ENCODE data around the gene BCAT1.

The BCAT1 gene

DNA sequence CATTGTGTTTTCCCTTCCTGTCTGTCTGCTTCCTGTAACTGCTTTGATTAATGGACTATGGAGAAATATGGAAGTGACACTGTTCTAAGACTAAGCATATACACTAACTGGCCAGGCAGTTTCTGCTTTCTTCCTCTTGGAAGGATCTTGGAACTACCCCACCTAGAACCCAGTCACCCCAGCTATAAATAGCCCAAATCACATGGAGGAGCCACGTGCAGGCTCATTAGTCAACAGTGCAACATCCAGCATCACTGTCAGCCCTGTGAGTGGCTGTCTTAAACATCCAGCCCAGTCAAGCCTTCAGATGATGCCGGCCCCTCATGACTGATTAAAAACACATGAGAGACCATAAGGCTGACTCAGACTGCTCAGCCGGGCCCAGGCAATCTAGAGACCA is 39.2 kb downstream of the BCAT1 start:
- Histone ChIP-seq H3K9me2 (replicated peaks; ENCODE audit: insufficient read depth, low read length) (no peaks in the 10 kb centered on the region), H3K4me3 (ENCODE audit: insufficient read depth, low read length, poor library complexity, severe bottlenecking) (no peak overlapping the region), H2AFZ (ENCODE audit: low read depth, low read length, severe bottlenecking) (no peak overlapping the region), H3K27me3 (ENCODE audit: low read length) (no peaks in the 10 kb centered on the region), H3K9ac (ENCODE audit: low read length) (no peak overlapping the region), H4K20me1 (ENCODE audit: low read depth, low read length) (no peaks in the 10 kb centered on the region), H3F3A (ENCODE audit: insufficient read depth) (no peaks in the 10 kb centered on the region), H3K36me3 (ENCODE audit: low read length) (no peaks in the 10 kb centered on the region), H3K4me2 (ENCODE audit: low read depth, low read length, poor library complexity, severe bottlenecking) (no peak overlapping the region), H3K27ac (ENCODE audit: low read depth, low read length) (no peak overlapping the region), H3K9me3 (ENCODE audit: insufficient read depth, low read length) (no peaks in the 10 kb centered on the region), H3K79me2 (ENCODE audit: insufficient read depth, low read length) (peaks cover 28% of the 10 kb centered on the region; the same call in 1 of the 2 replicates)
- no peak for TF ChIP-seq EZH2phosphoT487 (conservative IDR thresholded peaks at IDR 0.05; ENCODE audit: low read length)
- TF ChIP-seq, protein P1, sequence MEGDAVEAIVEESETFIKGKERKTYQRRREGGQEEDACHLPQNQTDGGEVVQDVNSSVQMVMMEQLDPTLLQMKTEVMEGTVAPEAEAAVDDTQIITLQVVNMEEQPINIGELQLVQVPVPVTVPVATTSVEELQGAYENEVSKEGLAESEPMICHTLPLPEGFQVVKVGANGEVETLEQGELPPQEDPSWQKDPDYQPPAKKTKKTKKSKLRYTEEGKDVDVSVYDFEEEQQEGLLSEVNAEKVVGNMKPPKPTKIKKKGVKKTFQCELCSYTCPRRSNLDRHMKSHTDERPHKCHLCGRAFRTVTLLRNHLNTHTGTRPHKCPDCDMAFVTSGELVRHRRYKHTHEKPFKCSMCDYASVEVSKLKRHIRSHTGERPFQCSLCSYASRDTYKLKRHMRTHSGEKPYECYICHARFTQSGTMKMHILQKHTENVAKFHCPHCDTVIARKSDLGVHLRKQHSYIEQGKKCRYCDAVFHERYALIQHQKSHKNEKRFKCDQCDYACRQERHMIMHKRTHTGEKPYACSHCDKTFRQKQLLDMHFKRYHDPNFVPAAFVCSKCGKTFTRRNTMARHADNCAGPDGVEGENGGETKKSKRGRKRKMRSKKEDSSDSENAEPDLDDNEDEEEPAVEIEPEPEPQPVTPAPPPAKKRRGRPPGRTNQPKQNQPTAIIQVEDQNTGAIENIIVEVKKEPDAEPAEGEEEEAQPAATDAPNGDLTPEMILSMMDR (IDR thresholded peaks at IDR 0.05; ENCODE audit: insufficient read depth, low read length, poor library complexity, severe bottlenecking): no peak

DNA sequence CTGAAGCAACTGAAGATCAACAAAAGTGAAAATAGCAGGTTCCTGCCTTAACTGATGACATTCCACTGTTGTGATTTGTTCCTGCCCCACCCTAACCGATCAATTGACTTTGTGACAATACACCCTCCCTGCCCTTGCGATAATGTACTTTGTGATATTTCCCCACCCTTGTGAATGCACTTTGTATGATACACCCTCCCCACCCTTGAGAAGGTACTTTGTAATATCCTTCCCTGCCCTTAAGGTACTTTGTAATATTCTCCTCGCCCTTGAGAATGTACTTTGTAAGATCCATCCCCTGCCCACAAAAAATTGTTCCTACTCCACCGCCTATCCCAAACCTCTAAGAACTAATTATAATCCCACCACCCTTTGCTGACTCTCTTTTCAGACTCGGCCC is 41.4 kb downstream of the BCAT1 start:
- 0 out of 2 replicates have a peak, but pooled peaks cover 14% of the 10 kb centered on the region for H3K79me2 ChIP-seq (ENCODE audit: insufficient read depth, low read length)

DNA sequence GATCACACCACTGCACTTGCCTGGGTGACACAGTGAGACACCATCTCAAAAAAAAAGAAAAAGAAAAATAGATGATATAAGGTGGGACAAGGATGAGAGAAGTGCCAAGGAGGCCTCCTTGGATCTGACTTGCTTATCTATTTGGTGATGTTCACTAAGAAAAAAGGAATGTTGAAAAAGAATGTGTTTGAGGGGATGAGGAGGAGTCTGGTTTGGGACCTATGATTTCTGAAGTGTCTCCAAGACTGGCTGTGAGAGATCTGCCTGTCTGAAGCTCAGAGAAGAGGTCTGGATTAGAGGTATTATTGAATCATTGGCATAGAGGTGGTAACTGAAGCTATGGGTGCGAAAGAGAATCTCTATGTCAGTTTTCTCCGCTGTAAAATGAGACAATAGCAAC is 42.8 kb downstream of the BCAT1 start:
- Histone ChIP-seq H3K9ac (ENCODE audit: low read length) (no peak overlapping the region), H2AFZ (ENCODE audit: low read depth, low read length, severe bottlenecking) (no peak overlapping the region), H3K4me3 (ENCODE audit: insufficient read depth, low read length, poor library complexity, severe bottlenecking) (no peak overlapping the region), H4K20me1 (ENCODE audit: low read depth, low read length) (no peaks in the 10 kb centered on the region), H3K79me2 (ENCODE audit: insufficient read depth, low read length) (0 out of 2 replicates have a peak, but pooled peaks cover under 1% of the 10 kb centered on the region), H3F3A (ENCODE audit: insufficient read depth) (no peaks in the 10 kb centered on the region), H3K9me2 (replicated peaks; ENCODE audit: insufficient read depth, low read length) (no peaks in the 10 kb centered on the region), H3K27ac (ENCODE audit: low read depth, low read length) (no peak overlapping the region), H3K4me2 (ENCODE audit: low read depth, low read length, poor library complexity, severe bottlenecking) (no peak overlapping the region), H3K27me3 (ENCODE audit: low read length) (no peaks in the 10 kb centered on the region), H3K36me3 (ENCODE audit: low read length) (no peaks in the 10 kb centered on the region), H3K9me3 (ENCODE audit: insufficient read depth, low read length) (no peaks in the 10 kb centered on the region)
- TF ChIP-seq, protein P1 (IDR thresholded peaks at IDR 0.05; ENCODE audit: insufficient read depth, low read length, poor library complexity, severe bottlenecking): no peak
- TF ChIP-seq EZH2phosphoT487 (conservative IDR thresholded peaks at IDR 0.05; ENCODE audit: low read length): no peak

More for the DNA sequence above, 41.4 kb downstream of the BCAT1 start:
- no peak overlapping the region for H3K27ac ChIP-seq (ENCODE audit: low read depth, low read length)
- no peak overlapping the region for H3K4me2 ChIP-seq (ENCODE audit: low read depth, low read length, poor library complexity, severe bottlenecking)
- H3K36me3 ChIP-seq (ENCODE audit: low read length): no peaks in the 10 kb centered on the region
- no peaks in the 10 kb centered on the region for H3K27me3 ChIP-seq (ENCODE audit: low read length)
- H3K4me3 ChIP-seq (ENCODE audit: insufficient read depth, low read length, poor library complexity, severe bottlenecking): no peak overlapping the region
- H3K9ac ChIP-seq (ENCODE audit: low read length): no peak overlapping the region
- H3F3A ChIP-seq (ENCODE audit: insufficient read depth): no peaks in the 10 kb centered on the region
- H3K9me2 ChIP-seq (replicated peaks; ENCODE audit: insufficient read depth, low read length): no peaks in the 10 kb centered on the region
- H4K20me1 ChIP-seq (ENCODE audit: low read depth, low read length): no peaks in the 10 kb centered on the region
- H2AFZ ChIP-seq (ENCODE audit: low read depth, low read length, severe bottlenecking): no peak overlapping the region
- H3K9me3 ChIP-seq (ENCODE audit: insufficient read depth, low read length): no peaks in the 10 kb centered on the region
- TF ChIP-seq, protein P1 (IDR thresholded peaks at IDR 0.05; ENCODE audit: insufficient read depth, low read length, poor library complexity, severe bottlenecking): no peak
- TF ChIP-seq EZH2phosphoT487 (conservative IDR thresholded peaks at IDR 0.05; ENCODE audit: low read length): no peak

Data from SU-DHL-6 (cell line).